NCI-H2081 (cell line): ENCODE results near the gene STAG3.
"Not testable (repeated sequence)": the region's sequence is repeated elsewhere in the genome, so short reads cannot be mapped to it uniquely, and the experiment has no call there.

Source experiments
- DNase-seq, 2 experiments: peaks; one replicate each; lab custom pipeline; 2025; lab: John Stamatoyannopoulos, UW

The STAG3 gene

DNA sequence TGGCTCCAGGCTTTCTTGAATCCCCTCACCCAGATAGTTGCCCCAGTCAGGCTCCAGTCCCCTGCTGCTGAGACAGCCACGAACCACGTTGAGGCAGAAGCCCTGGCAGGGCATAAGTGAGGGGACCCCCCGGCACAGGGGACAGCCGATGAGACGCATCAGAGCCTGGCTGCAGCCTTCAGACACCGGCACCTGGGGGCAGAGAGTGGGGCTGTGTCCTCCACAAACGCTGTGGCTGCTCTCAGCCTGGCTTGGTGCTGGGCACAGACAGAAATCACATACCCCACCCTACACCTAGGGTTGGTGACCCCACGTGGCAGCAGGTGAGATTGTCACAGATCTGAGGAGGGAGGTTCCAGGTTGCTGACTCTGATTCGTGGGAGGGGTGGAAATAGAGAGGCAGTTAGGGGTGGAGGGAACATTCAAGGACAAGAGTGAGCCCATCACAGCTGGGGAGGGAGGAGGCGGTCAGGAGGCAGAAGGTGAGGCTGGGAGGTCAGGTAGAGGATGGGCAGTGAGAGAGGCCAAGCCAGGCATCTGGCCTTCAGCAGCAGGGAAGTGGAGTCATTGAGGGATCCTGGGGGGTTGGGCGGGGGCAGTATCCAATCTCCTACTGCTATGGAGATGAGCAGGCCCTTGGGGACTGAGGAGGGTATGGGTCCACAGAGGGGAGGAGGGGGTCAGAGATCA lies 3.8 kb upstream of the STAG3 start:
- no peak for DNase-seq

DNA sequence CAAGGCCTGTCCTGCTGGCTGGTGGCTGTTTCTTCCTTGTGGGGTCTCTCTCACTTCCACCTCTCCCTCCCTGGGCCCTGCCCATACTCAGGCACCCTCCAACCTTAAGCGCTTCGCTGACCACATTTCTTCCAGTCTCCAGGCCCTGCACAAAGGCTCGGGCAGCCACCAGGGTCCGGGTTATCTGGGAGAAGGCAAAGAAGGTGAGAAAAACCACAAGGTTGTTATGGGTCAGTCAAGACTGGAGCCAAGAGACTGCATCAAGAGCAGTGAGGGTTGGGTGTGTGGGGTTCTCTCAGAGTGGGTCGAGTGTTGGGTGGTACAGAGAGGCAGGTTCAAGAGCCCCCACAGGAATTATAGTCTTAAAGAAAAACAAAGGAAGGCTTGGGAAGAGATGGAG lies 3.1 kb upstream of the STAG3 start:
- no peak for DNase-seq

- DNase-seq: no peak
Measured at GRCh38 chr7:100175296-100175935, 2.3 kb upstream of the STAG3 start.

GRCh38 chr7:100176096-100177044 lies 1.3 kb upstream of the STAG3 start:
- DNase-seq: no peak

DNA sequence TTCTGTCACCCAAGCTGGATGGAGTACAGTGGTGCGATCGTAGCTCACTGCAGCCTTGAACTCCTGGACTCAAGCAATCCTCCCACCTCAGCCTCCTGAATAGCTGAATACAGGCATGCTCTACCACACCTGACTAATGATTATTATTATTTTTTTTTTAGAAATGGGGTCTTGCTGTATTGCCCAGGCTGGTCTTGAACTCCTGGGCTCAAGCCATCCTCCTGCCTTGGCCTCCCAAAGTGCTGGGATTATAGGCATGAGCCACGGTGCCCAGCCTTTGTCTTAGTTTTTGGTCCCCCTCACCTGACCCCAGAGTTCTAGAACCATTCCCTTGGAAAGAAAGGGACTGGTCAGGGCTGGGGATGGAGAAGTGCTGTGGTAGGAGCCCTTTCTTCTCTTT lies 2.4 kb downstream of the STAG3 start:
- DNase-seq: not testable (repeated sequence)

DNA sequence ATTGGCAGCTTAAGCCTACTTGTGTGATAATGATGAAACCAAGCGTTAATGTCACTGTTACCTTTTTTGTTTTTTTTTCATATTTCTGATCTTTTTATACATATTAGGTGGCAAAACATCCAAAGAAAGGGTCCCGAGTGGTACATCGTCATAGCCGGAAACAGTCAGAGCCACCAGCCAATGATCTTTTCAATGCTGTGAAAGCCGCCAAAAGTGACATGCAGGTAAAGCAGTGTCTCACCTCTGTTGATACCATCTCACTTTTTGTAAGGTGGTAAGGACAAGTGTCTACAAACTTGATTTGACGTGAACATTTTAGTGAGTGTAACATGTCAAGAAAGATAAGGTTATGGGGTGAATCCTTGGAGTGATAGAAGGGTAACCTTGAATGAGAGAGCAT lies 4.9 kb downstream of the STAG3 start:
- not testable (repeated sequence) for DNase-seq

DNA sequence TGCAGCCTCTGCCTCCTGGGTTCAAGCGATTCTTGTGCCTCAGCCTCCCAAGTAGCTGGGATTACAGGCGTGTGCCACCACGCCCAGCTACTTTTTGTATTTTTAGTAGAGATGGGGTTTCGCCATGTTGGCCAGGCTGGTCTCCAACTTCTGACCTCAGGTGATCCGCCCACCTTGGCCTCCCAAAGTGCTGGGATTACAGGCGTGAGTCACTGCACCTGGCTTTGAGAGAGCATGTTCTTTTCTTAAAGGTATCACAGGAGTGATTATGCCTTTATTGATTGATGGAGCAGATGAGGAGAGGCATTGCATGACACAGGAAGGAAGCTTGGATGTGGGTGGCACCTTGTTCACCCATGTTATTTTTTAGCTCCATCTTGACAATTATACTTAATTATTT lies 5.4 kb downstream of the STAG3 start:
- not testable (repeated sequence) for DNase-seq

DNA sequence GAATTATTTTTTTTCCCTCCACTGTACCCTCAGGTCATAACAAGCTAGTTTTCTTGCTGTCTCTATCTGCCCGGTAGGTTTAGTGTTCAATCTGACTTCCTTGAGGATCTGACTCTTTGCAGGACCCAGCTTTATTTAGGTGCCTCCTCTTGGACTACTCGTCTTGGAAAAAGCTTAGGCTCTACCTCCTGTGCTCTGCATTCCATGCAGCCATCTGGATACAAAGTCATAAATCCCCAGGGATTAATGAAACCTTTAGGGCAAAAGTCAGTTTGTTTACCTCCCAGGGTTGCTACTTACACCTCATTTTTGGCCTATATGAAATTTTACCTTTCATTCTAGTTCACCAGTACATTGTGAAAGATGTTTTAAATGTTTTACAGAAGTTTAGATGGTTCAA lies 8.0 kb downstream of the STAG3 start:
- DNase-seq: no peak

- DNase-seq: no peak
Measured at GRCh38 chr7:100189061-100189460, 11.3 kb downstream of the STAG3 start.

- DNase-seq: no peak
Measured at GRCh38 chr7:100190048-100190711, 12.5 kb downstream of the STAG3 start.

DNA sequence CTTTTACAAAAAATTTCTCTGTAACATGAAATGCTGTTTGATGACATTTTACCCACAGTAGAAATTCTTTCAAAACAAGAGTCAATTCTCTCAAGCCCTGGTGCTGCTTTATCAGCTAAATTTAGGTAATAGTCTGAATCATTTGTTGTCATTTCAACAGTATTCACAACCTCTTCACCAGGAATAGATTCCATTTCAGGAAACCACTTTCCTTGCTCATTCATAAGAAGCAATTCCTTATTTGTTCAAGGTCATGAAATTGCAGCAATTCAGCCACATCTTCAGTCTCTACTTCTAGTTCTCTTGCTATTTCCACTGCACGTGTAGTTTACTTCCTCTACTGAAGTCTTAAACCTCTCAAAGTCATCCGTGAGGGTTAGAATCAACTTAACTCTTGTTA lies 14.1 kb downstream of the STAG3 start:
- no peak for DNase-seq

GRCh38 chr7:100192281-100192862 lies 14.7 kb downstream of the STAG3 start:
- not testable (repeated sequence) for DNase-seq

DNA sequence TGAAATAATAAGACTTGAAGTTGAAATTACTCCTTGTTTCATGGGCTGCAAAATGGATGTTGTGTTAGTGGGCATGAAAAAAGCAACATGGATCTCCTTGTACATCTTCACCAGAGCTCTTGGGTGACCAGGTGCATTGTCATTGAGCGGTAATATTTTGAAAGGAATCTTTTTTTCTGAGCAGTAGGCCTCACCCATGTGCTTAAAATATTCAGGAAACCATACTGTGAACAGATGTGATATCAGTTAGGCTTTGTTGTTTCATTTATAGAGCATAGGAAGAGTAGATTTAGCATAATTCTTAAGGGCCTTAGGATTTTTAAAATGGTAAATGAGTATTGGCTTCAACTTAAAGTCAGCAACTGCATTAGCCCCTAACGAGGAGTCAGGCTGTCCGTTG lies 15.3 kb downstream of the STAG3 start:
- no peak for DNase-seq

DNA sequence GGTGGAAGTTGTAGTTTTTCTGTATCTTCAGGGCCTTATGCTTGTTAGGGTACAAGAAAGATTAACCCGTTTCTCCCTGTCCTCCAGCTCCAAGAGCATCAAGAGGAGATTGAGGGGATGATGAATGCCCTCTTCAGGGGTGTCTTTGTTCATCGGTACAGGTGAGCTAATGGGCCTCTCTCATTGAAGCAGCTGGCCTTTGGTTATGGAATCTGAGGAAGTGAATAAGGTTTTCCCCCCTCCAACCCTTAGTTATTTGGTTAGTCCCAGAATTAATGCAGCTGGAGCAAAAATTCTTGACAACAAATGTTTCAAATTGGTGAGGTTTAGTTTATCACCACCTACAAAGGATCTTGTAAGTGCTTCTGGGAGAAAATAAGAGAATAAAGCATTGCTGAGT lies 17.5 kb downstream of the STAG3 start:
- no peak for DNase-seq

- not testable (repeated sequence) for DNase-seq
Measured at GRCh38 chr7:100195901-100196322, 18.2 kb downstream of the STAG3 start.

- DNase-seq: no peak
Measured at GRCh38 chr7:100198266-100198665, 20.5 kb downstream of the STAG3 start.

GRCh38 chr7:100200693-100201092 lies 23.0 kb downstream of the STAG3 start:
- DNase-seq: no peak

DNA sequence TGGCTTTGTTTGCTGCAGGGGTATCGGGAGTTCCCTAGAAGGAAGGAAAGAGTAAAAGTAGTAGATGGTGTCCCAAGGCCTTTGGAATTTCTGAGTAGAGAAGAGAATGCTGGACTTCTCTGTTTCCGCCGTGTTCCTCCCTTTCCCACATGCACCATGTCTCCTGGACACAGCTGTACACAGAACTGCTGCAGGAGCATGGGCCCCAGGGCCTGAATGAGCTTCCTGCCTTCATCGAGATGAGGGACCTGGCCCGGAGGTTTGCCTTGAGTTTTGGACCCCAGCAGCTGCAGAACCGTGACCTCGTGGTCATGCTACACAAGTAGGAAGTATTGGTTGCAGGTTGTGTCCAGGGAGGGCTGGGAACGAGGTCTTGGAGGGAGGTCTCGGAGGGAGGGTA lies 26.7 kb downstream of the STAG3 start:
- DNase-seq: no peak

DNA sequence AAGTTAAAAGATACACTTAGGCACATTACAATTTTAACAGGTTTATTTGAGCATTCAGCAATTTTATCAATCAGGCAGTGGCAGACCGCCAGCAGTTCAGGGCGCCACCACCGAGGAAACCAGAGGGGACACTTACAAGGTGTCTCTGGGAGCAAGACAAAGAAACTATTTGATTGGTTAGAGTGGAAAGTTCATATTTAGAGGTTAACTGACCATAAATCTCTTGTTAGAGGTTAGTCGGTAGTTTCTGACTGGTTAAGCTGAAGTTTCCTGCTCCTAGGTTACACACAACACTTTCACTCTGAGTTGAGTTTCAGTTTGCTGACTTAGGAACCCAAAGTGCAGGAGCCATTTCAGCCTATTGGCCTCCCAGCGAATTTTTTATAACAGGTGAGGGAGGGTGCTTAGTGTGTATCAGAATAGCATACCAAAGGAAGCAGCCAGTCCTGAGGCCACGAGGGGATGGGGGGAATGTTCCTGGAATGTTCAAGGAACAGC lies 31.2 kb downstream of the STAG3 start:
- no peak for DNase-seq

GRCh38 chr7:100209493-100209892 lies 31.8 kb downstream of the STAG3 start:
- no peak for DNase-seq

DNA sequence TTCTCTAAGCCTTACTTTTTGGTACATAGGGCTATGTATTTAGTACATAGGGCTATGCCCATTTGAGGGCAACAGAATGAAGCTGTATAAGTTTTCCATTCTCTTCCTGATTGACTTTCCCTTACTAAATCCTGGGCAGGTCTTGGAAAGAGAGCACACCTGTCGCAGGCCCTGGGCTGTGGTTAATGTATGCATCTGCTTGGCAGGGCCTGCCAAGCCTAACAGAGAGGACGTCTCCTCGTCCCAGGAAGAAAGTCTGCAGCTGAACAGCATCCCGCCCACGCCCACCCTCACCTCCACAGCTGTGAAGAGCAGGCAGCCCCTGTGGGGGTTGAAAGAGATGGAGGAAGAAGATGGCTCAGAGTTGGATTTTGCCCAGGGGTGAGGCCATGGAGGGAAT lies 33.1 kb downstream of the STAG3 start:
- no peak for DNase-seq

GRCh38 chr7:100211342-100211780 lies 33.6 kb downstream of the STAG3 start:
- DNase-seq: no peak
